GM13976 (cell line): ENCODE results near the gene GALNT2.

Experiments
- DNase-seq: peaks from one replicate; pipeline ENCODE4 v3.0.0; 2012; ENCODE audit warnings: low spot score
- in situ Hi-C: fragments of 300-500 bp; cut with MboI; formaldehyde crosslinking; loops from one replicate; pipeline ENCODE4 v1.12.0; 2022; ENCODE audit warnings: low sequenced_read_pairs, mixed read lengths, inconsistent platforms; ENCODE audit not compliant: unreplicated experiment
- TF ChIP-seq, protein P1 (sequence below): IDR thresholded peaks from 2 replicates; pipeline ENCODE4 v1.5.1; 2012; ENCODE audit warnings: borderline replicate concordance, mild to moderate bottlenecking; ENCODE audit not compliant: insufficient read depth; ENCODE audit errors: extremely low read depth, missing control alignments, control extremely low read depth

Gene GALNT2

DNA sequence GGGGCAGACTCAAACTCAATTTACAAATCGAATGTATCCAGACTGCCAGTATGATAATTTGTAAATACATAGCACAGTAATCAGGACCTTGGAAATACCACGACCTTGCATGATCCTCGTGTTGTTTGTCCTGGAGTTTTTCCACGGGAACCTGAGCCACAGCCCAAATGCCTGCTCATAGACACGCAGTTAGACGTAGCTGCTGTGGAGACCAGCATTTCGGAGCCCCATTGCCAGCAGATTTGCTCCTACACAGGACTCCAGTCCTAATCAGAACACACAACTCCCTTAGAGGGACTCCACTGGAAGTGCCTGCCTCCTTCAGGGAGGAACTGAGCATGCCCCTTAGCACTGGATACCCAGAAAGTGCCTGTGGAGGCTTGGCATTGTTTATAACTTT lies 163.2 kb downstream of the GALNT2 start:
- TF ChIP-seq, protein P1, sequence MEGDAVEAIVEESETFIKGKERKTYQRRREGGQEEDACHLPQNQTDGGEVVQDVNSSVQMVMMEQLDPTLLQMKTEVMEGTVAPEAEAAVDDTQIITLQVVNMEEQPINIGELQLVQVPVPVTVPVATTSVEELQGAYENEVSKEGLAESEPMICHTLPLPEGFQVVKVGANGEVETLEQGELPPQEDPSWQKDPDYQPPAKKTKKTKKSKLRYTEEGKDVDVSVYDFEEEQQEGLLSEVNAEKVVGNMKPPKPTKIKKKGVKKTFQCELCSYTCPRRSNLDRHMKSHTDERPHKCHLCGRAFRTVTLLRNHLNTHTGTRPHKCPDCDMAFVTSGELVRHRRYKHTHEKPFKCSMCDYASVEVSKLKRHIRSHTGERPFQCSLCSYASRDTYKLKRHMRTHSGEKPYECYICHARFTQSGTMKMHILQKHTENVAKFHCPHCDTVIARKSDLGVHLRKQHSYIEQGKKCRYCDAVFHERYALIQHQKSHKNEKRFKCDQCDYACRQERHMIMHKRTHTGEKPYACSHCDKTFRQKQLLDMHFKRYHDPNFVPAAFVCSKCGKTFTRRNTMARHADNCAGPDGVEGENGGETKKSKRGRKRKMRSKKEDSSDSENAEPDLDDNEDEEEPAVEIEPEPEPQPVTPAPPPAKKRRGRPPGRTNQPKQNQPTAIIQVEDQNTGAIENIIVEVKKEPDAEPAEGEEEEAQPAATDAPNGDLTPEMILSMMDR: no peak
- in situ Hi-C loops: no loop called here

DNA sequence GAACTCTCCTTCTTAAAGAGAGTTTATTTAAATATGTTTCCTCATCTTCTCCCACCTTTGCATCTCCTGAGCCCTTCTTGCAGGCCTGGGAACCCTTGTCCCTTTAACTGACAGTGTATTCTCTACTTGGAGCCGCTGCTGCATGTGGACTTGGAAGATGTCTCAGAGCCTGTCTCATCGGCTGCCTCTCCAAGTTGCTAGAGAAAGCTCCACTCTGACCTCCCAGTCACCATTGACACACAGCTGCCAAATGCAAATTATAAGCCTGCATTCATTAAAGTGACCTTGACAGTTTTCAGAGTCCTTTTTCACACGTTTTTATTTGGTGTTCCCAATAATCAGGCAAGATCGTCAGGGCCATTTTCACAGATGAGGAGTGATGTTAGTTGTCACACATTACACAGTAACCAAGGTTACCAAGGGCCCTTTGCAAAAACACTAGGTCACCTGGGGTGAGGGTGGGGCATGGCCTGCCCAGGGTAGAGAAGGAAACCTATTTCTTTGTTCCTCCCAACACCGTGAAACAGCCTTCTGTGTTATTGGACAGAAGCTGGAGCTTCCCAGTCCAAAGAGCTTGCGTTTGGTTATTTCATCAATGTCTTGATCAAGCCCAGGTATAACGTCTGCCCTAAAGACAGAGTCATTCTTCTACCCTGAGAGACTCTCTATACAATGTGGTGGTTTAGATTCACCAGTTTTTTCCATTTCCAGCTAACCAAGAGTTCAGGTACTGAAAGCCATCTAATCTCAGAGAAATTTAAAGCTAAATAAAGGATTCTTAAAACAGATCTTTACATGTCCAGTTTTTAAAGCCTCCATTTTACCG lies 164.1 kb downstream of the GALNT2 start:
- in situ Hi-C loops: no loop called here
- TF ChIP-seq, protein P1: no peak
- DNase-seq: no peak

More for the DNA sequence above, 163.2 kb downstream of the GALNT2 start:
- no peak for DNase-seq

DNA sequence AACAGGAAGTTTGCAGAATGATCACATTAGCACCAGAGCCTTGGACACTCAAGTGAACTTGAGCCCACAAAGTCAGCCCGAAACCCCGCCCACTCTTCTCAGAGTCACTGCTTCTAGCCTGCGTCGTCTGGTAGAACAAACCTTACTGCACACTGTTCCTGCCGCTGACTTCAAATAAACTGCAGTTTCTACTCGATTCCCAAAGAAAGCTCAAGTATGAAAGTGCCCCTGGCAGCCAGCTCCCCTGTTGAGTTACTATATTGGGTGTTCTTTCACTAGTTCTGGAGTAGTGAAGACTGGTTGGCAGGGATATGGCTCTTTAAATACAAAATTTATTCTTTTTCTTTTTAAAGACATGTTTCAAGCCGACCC lies 164.7 kb downstream of the GALNT2 start:
- in situ Hi-C loops: no loop called here
- DNase-seq: no peak
- TF ChIP-seq, protein P1: no peak

DNA sequence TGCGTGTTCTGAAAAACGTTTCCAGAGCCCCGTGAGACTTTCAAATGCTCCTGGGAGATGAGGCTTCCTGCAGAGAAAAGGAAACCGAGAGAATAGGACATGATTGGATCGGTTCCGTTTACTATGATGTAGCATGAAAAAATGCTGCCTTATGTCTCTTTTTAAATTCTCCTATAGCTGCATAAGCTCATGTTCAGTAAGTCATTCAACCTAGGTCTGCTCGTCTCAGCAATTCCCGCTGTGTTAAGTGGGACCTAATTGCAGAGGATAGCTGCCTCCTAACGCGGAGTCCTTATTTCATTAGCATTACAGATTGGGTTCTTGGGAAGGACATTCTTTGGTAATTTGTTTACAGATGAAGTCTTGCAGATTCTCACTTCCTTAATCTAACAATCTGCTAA lies 165.3 kb downstream of the GALNT2 start:
- in situ Hi-C loops: no loop called here
- DNase-seq: no peak
- TF ChIP-seq, protein P1: no peak

DNA sequence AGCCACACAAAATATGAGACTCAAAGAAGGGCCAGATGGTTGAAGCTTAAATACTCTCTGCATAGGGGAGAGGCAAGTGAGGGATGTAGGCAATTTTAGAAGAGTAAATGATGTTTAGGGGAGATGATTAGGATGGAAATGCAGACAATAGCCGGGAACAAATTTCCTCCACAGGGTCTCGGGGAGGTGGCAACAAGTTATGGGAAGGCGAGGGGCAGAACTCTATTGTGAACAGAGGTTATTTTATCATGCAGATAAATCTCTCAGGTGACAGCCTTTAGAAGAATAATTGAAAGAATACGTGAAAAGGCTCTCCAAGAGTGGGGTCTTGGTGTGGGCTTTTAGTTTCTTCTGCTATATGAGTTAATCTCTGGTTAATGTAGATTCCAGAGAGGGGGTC lies 166.7 kb downstream of the GALNT2 start:
- TF ChIP-seq, protein P1: no peak
- DNase-seq: no peak
- in situ Hi-C loops: no loop called here

DNA sequence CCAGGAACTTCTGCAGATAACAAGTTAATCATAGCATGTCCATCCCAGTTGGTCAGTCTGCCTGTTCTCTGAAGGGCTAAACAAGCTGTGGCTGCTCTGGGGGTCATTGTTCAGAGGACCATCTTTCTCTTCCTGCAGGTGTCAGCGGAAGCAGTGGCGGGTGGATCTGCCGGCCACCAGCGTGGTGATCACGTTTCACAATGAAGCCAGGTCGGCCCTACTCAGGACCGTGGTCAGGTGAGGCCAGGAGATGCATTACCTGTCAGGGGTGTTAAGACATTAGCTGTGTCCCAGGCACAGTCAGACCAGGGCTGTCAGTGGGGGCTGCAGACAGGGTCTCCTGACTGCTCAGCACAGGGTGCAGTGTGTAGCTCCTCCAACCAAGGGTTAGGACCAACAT lies 168.8 kb downstream of the GALNT2 start:
- in situ Hi-C loops: no loop called here
- TF ChIP-seq, protein P1: no peak
- no peak for DNase-seq
